IPS-NIHi11 (cell line): Measurements from ENCODE around the gene ZNF582.

Experiments
- DNase-seq: peaks from one replicate; pipeline ENCODE4 v3.0.0; 2012; ENCODE audit warnings: mixed read lengths, low spot score

Gene ZNF582

GRCh38 chr19:56393119-56394012 lies at the start of gene ZNF582:
TSS of gene ZNF582 (minus strand) at chr19:56393534. CDS start at chr19:56391752, 1,782 bp downstream.
- DNase-seq, result peak; percentile 98

DNA sequence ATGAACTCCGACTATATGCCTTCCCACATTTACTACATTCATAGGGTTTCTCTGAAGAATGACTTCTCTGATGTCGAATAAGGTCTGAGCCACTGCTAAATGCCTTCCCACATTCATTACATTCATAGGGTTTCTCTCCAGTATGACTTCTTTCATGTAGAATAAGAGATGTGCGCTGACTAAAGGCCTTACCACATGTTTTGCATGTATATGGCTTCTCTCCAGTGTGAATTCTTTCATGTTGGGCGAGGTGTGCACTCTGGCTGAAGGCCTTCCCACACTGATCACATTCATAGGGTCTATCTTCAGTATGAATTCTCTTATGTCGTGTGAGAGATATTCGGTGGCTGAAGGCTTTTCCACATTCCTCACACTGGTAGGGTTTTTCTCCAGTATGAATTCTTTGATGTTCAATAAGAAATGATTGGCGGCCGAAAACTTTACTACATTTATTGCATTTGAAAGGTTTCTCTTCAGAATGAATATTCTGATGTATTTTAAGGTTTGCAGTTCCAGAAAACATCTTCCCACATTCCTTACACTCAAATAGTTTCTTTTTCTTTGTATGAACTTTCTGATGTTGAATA lies 48.0 kb upstream of the ZNF582 start:
- DNase-seq, result no peak

DNA sequence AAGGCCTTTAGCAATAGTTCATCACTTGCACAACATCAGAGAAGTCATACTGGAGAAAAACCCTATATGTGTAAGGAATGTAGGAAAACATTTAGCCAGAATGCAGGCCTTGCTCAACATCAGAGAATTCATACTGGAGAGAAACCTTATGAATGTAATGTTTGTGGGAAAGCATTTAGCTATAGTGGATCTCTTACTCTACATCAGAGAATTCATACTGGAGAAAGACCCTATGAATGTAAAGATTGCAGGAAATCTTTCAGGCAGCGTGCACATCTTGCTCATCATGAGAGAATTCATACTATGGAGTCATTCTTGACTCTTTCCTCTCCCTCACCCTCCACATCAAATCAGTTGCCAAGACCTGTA lies 30.6 kb upstream of the ZNF582 start:
- DNase-seq, result no peak

GRCh38 chr19:56423276-56423984 lies 30.1 kb upstream of the ZNF582 start:
- no peak for DNase-seq

DNA sequence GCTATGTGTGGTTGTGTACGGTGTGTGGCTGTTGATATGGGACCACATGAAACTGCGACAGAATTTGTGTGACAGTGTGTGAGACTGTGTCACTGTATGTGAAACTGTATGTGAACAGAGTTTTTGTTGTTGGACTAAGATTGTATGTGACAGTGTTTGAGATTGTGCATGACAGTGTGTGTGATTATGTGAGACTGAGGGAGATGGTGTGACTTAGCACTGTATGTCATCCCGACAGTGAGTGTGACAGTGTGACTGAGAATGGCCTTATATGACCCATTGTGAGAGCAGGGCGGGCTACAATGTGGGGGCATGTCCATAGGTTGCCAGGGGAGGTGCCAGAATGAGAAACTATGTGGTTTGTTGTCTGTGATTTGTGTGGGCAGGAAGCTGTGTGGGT lies 11.7 kb upstream of the ZNF582 start:
- no peak for DNase-seq

DNA sequence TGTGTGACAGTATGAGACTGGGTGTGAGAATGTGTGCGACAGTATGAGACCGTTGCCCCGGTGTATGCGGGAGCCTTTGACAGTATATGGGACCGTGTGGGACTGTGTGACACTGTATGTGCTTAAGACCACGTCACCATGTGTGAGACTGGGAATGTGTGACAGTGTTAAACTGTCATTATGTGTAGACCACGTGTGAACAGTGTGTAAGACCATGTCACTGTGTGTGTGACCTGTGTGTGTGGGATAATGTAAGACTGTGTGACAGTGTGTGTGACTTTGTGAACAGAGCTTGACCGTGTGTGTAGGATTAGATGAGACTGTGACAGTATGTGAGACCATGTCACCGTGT lies 11.3 kb upstream of the ZNF582 start:
- no peak for DNase-seq

DNA sequence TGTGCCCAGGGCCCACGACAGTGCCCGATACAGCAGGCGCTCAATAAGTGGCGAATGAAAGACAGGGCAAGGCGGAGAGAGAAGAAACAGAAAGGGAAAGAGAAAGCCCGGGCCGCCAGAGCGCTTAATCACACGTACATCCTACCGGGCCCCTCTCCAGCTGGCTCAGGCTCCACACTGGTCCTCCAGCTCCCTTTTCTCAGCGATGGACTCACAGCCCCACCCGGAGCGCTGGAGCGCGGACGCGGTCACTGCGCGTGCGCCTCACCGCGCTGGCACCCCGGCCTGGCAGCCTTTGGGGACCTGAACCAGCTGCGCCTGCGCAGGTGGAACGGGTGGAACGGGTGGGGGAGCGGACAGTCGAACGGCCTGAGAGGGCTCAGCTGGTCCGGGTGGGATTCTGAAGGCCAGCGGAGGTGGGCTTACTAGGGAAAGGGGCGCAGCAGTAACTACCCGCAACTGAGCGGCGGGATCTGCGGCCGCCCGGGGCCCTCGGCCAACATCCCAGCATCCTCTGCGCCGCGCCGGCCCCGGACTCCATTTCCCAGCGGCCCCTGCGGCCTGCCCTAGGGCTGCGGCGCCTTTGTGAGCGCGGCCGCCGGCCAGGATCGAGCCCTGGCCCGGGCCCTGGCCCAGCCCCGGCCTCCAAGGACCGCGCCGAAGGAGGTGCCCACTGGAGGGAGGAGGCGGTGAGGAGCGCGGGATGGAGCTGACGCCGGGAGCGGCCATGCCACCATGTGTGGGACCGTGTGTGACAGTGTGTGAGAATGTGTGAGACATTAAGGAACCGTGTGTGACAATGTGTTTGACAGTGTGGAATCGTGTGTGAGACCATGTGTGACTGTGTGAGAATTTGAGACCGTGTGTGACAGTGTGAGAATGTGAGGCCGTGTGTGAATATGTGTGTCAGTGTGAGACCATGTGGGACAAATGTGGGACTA lies 10.7 kb upstream of the ZNF582 start, which contains the start of gene ZNF583:
Gene ZNF583 (plus strand): TSS at position 569 of the 941 bp plus-strand sequence. CDS start 2,783 bp downstream, outside the sequence.
- DNase-seq, result peak; percentile 93

GRCh38 chr19:56403261-56403660 lies 9.9 kb upstream of the ZNF582 start:
- DNase-seq, result no peak

DNA sequence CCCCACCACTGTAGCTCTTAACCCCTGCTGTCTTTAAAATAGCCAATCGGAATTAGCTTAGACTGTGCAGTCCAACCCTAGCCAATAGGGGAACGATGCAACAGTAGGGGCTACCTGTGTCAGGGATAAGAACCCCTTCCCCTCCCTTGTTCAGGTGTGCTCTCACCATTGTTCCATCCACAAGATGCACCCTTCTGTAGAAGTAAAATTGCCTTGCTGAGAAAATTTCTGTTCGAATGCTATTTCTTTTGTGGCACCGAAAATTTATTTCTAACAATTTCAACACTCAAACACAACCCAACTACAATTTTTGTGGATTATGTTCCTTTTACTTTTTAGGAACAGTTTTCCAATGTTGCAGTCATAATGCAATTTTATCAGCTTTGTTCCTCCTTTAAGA lies 7.2 kb upstream of the ZNF582 start:
- no peak for DNase-seq

DNA sequence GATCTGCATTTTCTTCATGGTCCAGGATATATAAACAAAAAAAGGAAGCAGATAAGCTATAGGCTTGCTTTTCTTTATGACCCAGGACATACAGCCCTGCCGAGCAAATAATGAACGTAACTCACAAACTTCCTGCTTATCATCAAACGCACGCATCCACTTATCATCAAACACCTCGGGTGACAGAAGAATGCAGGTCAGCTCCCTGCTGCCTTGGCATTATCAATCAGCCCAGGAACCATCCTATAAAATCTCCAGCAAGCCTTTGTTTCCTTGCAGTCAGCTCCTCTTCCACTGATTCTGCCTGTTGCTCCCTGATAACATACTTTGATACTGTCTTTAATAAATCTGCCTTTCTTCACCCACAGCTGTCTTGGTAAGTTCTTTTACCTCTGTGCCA lies 5.5 kb upstream of the ZNF582 start:
- no peak for DNase-seq

GRCh38 chr19:56383826-56384605 lies 9.3 kb downstream of the ZNF582 start:
- no peak for DNase-seq

DNA sequence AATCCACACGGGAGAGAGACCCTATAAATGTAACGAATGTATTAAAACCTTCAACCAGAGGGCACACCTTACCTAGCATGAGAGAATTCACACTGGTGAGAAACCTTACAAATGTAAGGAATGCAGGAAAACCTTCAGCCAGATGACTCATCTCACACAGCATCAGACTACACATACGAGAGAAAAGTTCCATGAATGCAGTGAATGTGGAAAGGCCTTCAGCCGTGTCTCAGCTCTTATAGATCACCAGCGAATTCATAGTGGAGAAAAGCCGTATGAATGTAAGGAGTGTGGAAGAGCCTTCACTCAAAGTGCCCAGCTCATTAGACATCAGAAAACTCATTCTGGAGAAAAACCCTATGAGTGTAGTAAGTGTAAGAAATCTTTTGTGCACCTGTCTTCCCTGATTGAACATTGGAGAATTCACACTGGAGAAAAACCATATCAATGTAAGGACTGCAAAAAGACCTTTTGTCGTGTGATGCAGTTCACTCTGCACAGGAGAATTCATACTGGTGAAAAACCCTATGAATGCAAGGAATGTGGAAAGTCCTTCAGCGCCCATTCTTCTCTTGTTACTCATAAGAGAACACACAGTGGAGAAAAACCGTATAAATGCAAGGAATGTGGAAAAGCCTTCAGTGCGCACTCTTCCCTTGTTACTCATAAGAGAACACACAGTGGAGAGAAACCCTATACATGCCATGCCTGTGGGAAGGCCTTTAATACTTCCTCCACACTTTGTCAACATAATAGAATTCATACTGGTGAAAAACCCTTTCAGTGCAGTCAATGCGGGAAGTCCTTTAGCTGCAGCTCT lies 16.0 kb downstream of the ZNF582 start:
- no peak for DNase-seq

GRCh38 chr19:56372281-56372680 lies 21.1 kb downstream of the ZNF582 start:
- DNase-seq, result no peak

DNA sequence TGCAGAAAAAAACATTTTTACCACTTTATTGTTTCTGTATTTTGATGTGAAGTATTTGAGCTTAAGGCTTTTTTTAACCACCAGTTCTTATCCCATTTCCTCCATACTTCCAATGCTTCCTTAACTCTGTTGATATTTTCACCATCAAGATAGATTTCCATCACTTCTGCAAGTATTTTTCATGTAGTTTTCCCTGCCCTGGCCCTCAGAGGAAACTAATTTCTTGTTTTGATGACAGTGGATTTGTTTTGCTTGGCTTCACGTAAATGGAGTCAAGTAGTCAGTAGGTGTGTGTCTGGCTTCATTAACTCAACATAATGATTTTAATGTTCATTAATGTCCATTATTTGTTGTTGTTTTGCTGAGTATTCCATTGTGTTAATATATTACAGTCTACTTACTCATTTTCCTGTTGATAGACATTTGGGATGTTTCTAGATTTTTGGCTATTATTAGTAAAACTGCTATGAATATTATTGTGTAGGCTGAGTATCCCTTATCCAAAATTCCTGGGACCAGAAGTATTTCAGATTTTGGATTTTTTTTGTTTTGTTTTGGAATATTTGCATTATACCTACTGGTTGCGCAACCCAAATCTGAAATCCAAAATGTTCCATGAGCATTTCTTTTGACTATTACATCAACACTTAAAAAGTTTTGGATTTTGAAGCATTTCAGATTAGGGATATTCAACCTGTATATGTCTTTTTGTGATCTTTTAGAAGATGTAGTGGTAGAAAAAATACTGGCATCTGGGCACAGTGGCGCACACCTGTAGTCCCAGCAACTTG lies 23.3 kb downstream of the ZNF582 start:
- DNase-seq, result no peak

DNA sequence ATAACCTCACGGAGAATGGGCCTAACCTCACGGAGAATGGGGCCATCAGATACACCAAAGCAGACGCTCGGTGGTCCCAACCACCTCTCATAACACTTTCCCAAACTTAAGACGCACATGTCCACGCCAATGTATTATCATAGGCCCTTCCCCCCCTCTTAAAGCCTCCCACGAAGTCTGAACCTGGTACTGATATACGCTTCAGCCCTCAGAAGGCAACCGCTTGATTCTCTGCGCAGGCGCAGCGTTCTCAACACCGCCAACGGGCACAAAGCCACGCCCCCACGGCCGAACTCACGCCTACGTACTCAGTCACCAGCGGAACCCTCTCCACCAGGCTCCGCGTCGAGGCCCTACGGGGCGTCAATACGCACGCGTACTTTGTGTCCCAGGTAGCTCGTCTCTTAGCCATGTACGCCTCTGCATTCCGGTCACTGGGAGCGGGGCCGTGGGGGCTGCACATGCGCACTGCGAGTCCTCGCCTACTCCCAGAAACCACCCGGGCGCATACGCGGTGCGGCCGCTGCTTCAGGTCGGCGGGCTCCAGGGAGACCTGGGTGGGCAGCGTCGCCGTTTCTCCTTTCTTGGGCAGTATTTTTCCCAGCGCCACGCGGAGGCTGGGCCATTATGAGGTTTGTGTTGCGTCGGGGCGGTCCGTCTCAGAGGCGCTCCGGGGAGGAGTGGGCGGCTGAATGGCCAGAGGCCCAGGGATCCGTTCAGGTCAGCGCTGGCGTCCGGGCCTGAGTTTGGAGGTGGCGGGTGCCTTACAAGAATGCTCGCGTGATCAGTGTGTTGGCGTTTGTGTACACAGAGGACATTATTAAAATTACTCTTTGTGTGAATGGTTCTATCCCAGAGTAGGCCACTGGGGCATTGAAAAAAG lies 25.3 kb downstream of the ZNF582 start:
- peak; percentile 88 for DNase-seq

DNA sequence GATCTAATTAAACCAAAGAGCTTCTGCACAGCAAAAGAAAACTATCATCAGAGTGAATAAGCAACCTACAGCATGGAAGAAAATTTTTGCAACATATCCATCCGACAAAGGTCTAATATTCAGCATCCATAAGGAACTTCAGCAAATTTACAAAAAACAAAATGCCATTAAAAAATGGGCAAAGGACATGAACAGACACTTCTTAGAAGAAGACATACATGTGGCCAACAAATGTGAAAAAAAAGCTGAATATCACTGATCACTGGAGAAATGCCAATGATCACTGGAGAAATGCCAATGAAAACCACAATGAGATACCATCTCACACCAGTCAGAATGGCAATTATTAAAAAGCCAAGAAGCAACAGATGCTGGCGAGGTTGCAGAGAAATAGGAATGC lies 32.5 kb downstream of the ZNF582 start:
- DNase-seq, result no peak

DNA sequence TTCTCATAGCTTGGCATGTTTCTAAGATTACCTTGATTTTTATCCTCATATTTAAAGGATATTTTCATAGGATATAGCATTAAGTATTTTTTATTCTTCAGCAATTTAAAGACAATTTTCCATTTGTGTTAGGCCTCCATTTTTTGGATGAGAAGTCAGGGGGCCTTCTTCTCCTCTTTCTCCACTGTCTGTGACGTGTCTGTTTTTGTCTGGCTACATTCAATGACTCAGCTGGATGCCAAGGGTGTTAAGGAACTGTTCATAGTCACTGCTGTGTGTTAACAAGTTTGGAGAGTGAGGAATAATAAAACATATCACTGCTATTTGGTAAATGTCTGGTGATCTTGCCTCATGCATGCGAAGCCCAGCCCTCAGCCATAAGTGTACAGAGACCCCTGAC lies 36.4 kb downstream of the ZNF582 start:
- DNase-seq, result no peak

DNA sequence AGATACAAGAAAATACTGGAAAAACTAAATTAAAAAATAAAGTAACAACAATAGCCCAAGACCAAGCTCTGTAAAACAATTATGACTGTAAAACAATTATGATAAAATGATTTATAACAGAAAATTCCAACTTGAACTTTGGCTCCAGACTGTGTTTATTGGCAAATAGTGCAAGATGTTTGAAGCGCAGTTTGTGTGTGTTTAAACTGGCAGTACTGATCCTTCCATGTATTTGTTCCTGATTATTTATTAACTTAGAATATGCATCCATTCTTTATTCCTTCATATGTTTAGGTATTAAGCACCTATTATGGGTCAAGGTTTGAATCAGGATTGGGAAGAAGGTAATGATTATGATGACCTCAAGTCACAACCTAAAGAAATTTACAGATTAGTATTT lies 37.8 kb downstream of the ZNF582 start:
- DNase-seq, result no peak
